ENCODE results near the gene NCKAP5. TPM values are rescaled to one million over a fixed set of nuclear protein-coding genes. Genes with fewer than 3 reads are reported as not detected.
A peak's percentile ranks its signal among the peaks of the same experiment; 100 is the strongest.

The NCKAP5 gene
- total and polyA plus RNA-seq, 4 donors = 0.57 to 2.8 (median 2.4) TPM

- Histone ChIP-seq H3K27me3 (ENCODE audit: control insufficient read depth in 4 of 4, insufficient read depth in 4 of 4, low read length in 3 of 4) (no peaks in the 10 kb centered on the region), H3K4me3 (ENCODE audit: low read depth in 1 of 3, low read length in 3 of 3) (no peak overlapping the region), H3K4me1 (ENCODE audit: control insufficient read depth in 4 of 4, insufficient read depth in 4 of 4, low read length in 3 of 4) (peaks cover 0 to 21% (median 13%) of the 10 kb centered on the region in 4 donors), H3K9ac (ENCODE audit: low read depth in 1 of 2, low read length in 2 of 2) (no peak overlapping the region), H3K9me3 (ENCODE audit: control insufficient read depth in 4 of 4, low read length in 3 of 4) (no peaks in the 10 kb centered on the region), H3K27ac (ENCODE audit: low read depth in 1 of 2, low read length in 2 of 2) (no peak overlapping the region), H3K36me3 (ENCODE audit: control insufficient read depth in 4 of 4, insufficient read depth in 3 of 4, low read depth in 1 of 4, low read length in 3 of 4) (no peaks in the 10 kb centered on the region)
- no peak for DNase-seq (ENCODE audit: low spot score)
- TF ChIP-seq REST (IDR thresholded peaks at IDR 0.05) = no peak
- no peak for TF ChIP-seq EGR1 (IDR thresholded peaks at IDR 0.05; ENCODE audit: low read depth in 2 of 2)
- no peak for TF ChIP-seq FOXA2 (IDR thresholded peaks at IDR 0.05)
- TF ChIP-seq, protein P1, sequence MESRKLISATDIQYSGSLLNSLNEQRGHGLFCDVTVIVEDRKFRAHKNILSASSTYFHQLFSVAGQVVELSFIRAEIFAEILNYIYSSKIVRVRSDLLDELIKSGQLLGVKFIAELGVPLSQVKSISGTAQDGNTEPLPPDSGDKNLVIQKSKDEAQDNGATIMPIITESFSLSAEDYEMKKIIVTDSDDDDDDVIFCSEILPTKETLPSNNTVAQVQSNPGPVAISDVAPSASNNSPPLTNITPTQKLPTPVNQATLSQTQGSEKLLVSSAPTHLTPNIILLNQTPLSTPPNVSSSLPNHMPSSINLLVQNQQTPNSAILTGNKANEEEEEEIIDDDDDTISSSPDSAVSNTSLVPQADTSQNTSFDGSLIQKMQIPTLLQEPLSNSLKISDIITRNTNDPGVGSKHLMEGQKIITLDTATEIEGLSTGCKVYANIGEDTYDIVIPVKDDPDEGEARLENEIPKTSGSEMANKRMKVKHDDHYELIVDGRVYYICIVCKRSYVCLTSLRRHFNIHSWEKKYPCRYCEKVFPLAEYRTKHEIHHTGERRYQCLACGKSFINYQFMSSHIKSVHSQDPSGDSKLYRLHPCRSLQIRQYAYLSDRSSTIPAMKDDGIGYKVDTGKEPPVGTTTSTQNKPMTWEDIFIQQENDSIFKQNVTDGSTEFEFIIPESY (IDR thresholded peaks at IDR 0.05) = no peak
- no peak for TF ChIP-seq GABPA (IDR thresholded peaks at IDR 0.05 in 1 of 2, conservative IDR thresholded peaks at IDR 0.05 in 1 of 2)
- no peak for TF ChIP-seq MAX (IDR thresholded peaks at IDR 0.05)
- TF ChIP-seq RXRA (IDR thresholded peaks at IDR 0.05) = no peak
- no peak for TF ChIP-seq ATF3 (IDR thresholded peaks at IDR 0.05)
- no peak for TF ChIP-seq SP1 (IDR thresholded peaks at IDR 0.05)
- TF ChIP-seq RAD21 (IDR thresholded peaks at IDR 0.05) = no peak
- no peak for TF ChIP-seq HNF4A (conservative IDR thresholded peaks at IDR 0.05)
- no peak for TF ChIP-seq YY1 (IDR thresholded peaks at IDR 0.05)
- TF ChIP-seq JUND (IDR thresholded peaks at IDR 0.05) = no peak
- TF ChIP-seq NR2F2 (IDR thresholded peaks at IDR 0.05) = no peak
Measured at GRCh38 chr2:133158442-133158841, 409.8 kb downstream of the NCKAP5 start.

- Histone ChIP-seq H3K4me1 (ENCODE audit: control insufficient read depth in 4 of 4, insufficient read depth in 4 of 4, low read length in 3 of 4) (peaks cover 0 to 23% (median 15%) of the 10 kb centered on the region in 4 donors), H3K4me3 (ENCODE audit: low read depth in 1 of 3, low read length in 3 of 3) (no peak overlapping the region), H3K27me3 (ENCODE audit: control insufficient read depth in 4 of 4, insufficient read depth in 4 of 4, low read length in 3 of 4) (no peaks in the 10 kb centered on the region), H3K36me3 (ENCODE audit: control insufficient read depth in 4 of 4, insufficient read depth in 3 of 4, low read depth in 1 of 4, low read length in 3 of 4) (no peaks in the 10 kb centered on the region), H3K27ac (ENCODE audit: low read depth in 1 of 2, low read length in 2 of 2) (no peak overlapping the region), H3K9ac (ENCODE audit: low read depth in 1 of 2, low read length in 2 of 2) (no peak overlapping the region), H3K9me3 (ENCODE audit: control insufficient read depth in 4 of 4, low read length in 3 of 4) (no peaks in the 10 kb centered on the region)
- no peak for DNase-seq (ENCODE audit: low spot score)
- WGBS = 36% methylated on average over 1 of the region's 1 CpG
- TF ChIP-seq JUND (IDR thresholded peaks at IDR 0.05) (peak; percentile 26 to 59), TAF1 (conservative IDR thresholded peaks at IDR 0.05) (no peak), SP1 (IDR thresholded peaks at IDR 0.05) (peak; percentile 70), HNF4A (conservative IDR thresholded peaks at IDR 0.05) (peak; percentile 84 to 86), CTCF (IDR thresholded peaks at IDR 0.05; ENCODE audit: low read depth, low read length, missing input control) (no peak), MAX (IDR thresholded peaks at IDR 0.05) (peak; percentile 34), RAD21 (IDR thresholded peaks at IDR 0.05) (peak; percentile 40 to 63), FOXA1 (IDR thresholded peaks at IDR 0.05) (no peak), GABPA (IDR thresholded peaks at IDR 0.05 in 1 of 2, conservative IDR thresholded peaks at IDR 0.05 in 1 of 2) (no peak), RXRA (IDR thresholded peaks at IDR 0.05) (peak; percentile 16 to 54), HNF4G (IDR thresholded peaks at IDR 0.05) (peak; percentile 75), NR2F2 (IDR thresholded peaks at IDR 0.05) (no peak), YY1 (IDR thresholded peaks at IDR 0.05) (peak; percentile 64), FOXA2 (IDR thresholded peaks at IDR 0.05) (no peak), EGR1 (IDR thresholded peaks at IDR 0.05; ENCODE audit: low read depth in 2 of 2) (no peak)
- TF ChIP-seq, protein P1 (IDR thresholded peaks at IDR 0.05) = peak; percentile 49
Measured at GRCh38 chr2:133158024-133158423, 410.2 kb downstream of the NCKAP5 start.
